ENCODE data around the gene SLC39A11.

DNA sequence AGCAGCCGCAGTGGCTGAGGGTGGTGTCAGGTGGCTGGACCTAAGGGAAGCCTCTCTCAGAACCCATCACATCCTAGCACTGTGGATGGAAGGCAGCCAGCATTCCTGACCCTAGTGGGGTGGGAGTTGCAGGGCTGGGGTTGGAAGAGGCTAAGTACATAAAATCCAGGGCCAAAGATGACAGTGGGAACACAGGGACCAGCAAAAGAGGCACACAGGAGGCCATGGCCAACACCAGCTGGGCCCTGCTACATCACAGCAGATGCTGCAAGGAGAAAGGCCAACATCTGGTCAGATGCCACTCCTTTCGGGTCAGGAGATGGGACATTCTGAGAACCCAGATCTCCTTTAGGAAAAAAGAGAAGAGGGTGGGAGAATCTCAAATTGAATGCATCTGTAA, 415.4 kb downstream of the SLC39A11 start:
- TF ChIP-seq, protein P1, sequence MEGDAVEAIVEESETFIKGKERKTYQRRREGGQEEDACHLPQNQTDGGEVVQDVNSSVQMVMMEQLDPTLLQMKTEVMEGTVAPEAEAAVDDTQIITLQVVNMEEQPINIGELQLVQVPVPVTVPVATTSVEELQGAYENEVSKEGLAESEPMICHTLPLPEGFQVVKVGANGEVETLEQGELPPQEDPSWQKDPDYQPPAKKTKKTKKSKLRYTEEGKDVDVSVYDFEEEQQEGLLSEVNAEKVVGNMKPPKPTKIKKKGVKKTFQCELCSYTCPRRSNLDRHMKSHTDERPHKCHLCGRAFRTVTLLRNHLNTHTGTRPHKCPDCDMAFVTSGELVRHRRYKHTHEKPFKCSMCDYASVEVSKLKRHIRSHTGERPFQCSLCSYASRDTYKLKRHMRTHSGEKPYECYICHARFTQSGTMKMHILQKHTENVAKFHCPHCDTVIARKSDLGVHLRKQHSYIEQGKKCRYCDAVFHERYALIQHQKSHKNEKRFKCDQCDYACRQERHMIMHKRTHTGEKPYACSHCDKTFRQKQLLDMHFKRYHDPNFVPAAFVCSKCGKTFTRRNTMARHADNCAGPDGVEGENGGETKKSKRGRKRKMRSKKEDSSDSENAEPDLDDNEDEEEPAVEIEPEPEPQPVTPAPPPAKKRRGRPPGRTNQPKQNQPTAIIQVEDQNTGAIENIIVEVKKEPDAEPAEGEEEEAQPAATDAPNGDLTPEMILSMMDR (IDR thresholded peaks at IDR 0.05) = no peak
- TF ChIP-seq POLR2A (IDR thresholded peaks at IDR 0.05) = no peak

Measured in thyroid gland (tissue), 4 donors.